CD4-positive, alpha-beta memory T cell (primary cell): ENCODE results near the gene IQGAP2. TPM values are rescaled to one million over a fixed set of nuclear protein-coding genes. Genes with fewer than 3 reads are reported as not detected.

Source experiments
- CTCF ChIA-PET: fragments of 350-600 bp; sonication (Branson Sonifier 250); formaldehyde crosslinking; loops from one replicate; lab custom pipeline; 2021; ENCODE audit warnings: inconsistent platforms; ENCODE audit not compliant: partially characterized antibody; lab: Charles Lee
- POLR2A ChIA-PET: fragments of 350-600 bp; sonication (Branson Sonifier 250); formaldehyde crosslinking; loops from one replicate; lab custom pipeline; 2021; ENCODE audit not compliant: partially characterized antibody; lab: Charles Lee
- DNase-seq, 5 donors: peaks; one replicate each; pipeline versions ENCODE4 v3.0.0 to v3.0.0-alpha.2; 2020 to 2022; ENCODE audit warnings: mixed read lengths in 1 of 5
- H3K27ac ChIP-seq: one replicate; pipeline ENCODE4 v1.7.0; 2013; ENCODE audit warnings: low read depth, low read length
- H3K27me3 ChIP-seq: 2 replicates; pipeline ENCODE4 v1.7.0; 2013; ENCODE audit warnings: mild to moderate bottlenecking, low read length, moderate library complexity; ENCODE audit not compliant: insufficient read depth
- H3K36me3 ChIP-seq: 2 replicates; pipeline ENCODE4 v1.7.0; 2013; ENCODE audit warnings: mild to moderate bottlenecking, low read length, moderate library complexity; ENCODE audit not compliant: insufficient read depth
- H3K4me1 ChIP-seq: 2 replicates; pipeline ENCODE4 v1.7.0; 2013; ENCODE audit warnings: mild to moderate bottlenecking, low read length, moderate library complexity; ENCODE audit not compliant: insufficient read depth
- H3K4me3 ChIP-seq, 2 donors: one replicate each; pipeline ENCODE4 v1.7.0; 2013; ENCODE audit warnings: low read length in 2 of 2, mild to moderate bottlenecking in 1 of 2
- H3K9me3 ChIP-seq, 2 donors: one replicate each; pipeline ENCODE4 v1.7.0; 2013; ENCODE audit warnings: low read length in 2 of 2, control low read depth in 1 of 2; ENCODE audit not compliant: control insufficient read depth in 1 of 2
- H3K27ac Mint-ChIP-seq, 7 donors: one replicate each; pipeline ENCODE4 v1.8.0; 2020 to 2021; ENCODE audit warnings: mixed read lengths in 7 of 7, mild to moderate bottlenecking in 6 of 7, inconsistent platforms in 3 of 7, moderate library complexity in 3 of 7
- H3K27me3 Mint-ChIP-seq, 2 donors: one replicate each; pipeline ENCODE4 v1.8.0; 2020 to 2021; ENCODE audit warnings: mixed read lengths in 2 of 2
- H3K36me3 Mint-ChIP-seq, 2 donors: one replicate each; pipeline ENCODE4 v1.8.0; 2020 to 2021; ENCODE audit warnings: mixed read lengths in 2 of 2, inconsistent platforms in 1 of 2, mild to moderate bottlenecking in 1 of 2
- H3K4me1 Mint-ChIP-seq, 4 donors: one replicate each; pipeline ENCODE4 v1.8.0; 2020 to 2021; ENCODE audit warnings: mixed read lengths in 4 of 4, mild to moderate bottlenecking in 1 of 4
- H3K4me3 Mint-ChIP-seq, 8 donors: one replicate each; pipeline ENCODE4 v1.8.0; 2020 to 2021; ENCODE audit warnings: mixed read lengths in 8 of 8, mild to moderate bottlenecking in 7 of 8, moderate library complexity in 6 of 8, inconsistent platforms in 3 of 8
- H3K9me3 Mint-ChIP-seq, 8 donors: one replicate each; pipeline ENCODE4 v1.8.0; 2020 to 2021; ENCODE audit warnings: mixed read lengths in 8 of 8, mild to moderate bottlenecking in 5 of 8, inconsistent platforms in 3 of 8, moderate library complexity in 1 of 8
- intact Hi-C: fragments of 100-400 bp; cut with micrococcal nuclease; formaldehyde crosslinking; loops from one replicate; pipeline ENCODE4 v1.15.1; 2023
- polyA plus RNA-seq, 2 donors: library from polyadenylated mRNA; unstranded; fragments of 300-500 nt; fragmentation: Illumina TruSeq; gene quantifications; one replicate each; pipeline ENCODE4 v1.2.3, GENCODE V29; 2021
- total RNA-seq, 2 experiments: library from RNA; stranded (reverse); gene quantifications; one replicate each; pipeline ENCODE4 v1.2.3, GENCODE V29; 2021

The IQGAP2 gene
- total and polyA plus RNA-seq, 4 experiments from 2014 or later, result 24.7 to 126 (median 98.5) TPM

DNA sequence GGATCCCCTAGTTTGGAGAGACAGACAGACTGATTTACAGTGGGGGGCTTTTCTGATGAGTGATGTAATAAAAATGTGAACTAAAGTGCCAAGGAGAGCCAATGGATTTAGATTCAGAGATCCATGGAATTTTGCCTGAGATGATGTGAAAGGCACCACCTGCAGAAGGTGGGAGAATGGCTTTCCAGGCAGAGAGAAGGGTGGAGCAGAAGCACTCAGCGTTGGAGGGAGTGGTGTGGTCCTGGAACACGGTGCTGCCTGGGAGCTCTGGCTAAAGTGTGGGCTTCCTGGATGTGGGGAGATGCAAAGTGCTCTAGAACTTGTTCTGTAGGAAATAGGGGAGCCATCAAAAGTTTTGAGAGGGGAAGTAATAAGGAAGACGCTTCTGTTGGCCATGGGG is 57.0 kb downstream of the IQGAP2 start:
- Mint-ChIP-seq H3K27ac (peak overlapping the region in 3 of 7 donors; percentile 25 to 76 (median 62)), H3K9me3 (no peaks in the 10 kb centered on the region), H3K4me3 (peak overlapping the region in 1 of 8 donors; percentile 31), H3K4me1 (peaks cover 42 to 72% (median 61%) of the 10 kb centered on the region in 4 donors), H3K27me3 (no peaks in the 10 kb centered on the region), H3K36me3 (peaks cover 46 to 52% of the 10 kb centered on the region in 2 donors)
- CTCF ChIA-PET, result interaction anchor here (1.2 to 1.6 kb wide), 3 partner anchors 11 to 83 kb away, joined by 3 to 4 read pairs (median 3); no protein-coding TSS in a partner anchor
- H3K4me3 ChIP-seq, result no peak overlapping the region
- H3K36me3 ChIP-seq, result peaks cover 13% of the 10 kb centered on the region
- H3K9me3 ChIP-seq, result no peaks in the 10 kb centered on the region
- H3K4me1 ChIP-seq, result peaks cover 35% of the 10 kb centered on the region
- POLR2A ChIA-PET, result interaction anchor here (2.1 kb wide), 1 partner anchor 14 kb away, joined by 5 read pairs; no protein-coding TSS in a partner anchor
- DNase-seq, result no peak
- no peaks in the 10 kb centered on the region for H3K27me3 ChIP-seq
- H3K27ac ChIP-seq, result no peak overlapping the region
- intact Hi-C loops, result no loop called here

DNA sequence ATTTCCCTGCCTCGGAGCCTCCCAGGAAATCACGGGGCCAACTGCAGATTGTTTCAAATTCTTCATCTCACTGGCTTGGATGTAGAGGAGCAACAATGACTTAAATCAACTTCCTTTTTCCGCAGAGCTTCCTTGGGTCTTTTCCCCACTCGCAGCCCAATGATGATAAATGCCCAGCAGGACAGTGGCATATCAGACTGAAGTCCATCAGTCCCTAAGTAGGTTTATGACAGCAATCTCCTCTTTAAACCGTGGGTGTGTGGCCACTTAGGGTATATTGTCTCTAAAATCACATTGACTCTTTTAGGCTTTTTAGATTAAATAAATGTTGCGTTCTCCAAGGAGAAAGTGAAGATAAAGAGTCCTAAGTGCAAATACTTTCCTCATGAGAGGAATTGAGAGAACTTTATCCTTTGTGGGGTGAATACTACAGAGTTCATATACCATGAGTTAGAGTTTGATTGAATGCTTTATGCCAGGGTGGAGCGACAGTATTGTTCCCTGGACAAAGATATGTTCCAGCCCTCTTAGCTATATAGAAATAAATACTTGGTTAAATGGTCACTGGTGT is 59.1 kb downstream of the IQGAP2 start:
- H3K4me3 Mint-ChIP-seq, result no peak overlapping the region
- intact Hi-C loops, result no loop called here
- peaks cover 13% of the 10 kb centered on the region for H3K36me3 ChIP-seq
- peak overlapping the region in 2 of 7 donors; percentile 29 to 79 for H3K27ac Mint-ChIP-seq
- no peaks in the 10 kb centered on the region for H3K9me3 Mint-ChIP-seq
- H3K9me3 ChIP-seq, result no peaks in the 10 kb centered on the region
- no peaks in the 10 kb centered on the region for H3K27me3 ChIP-seq
- DNase-seq, result no peak
- no peaks in the 10 kb centered on the region for H3K27me3 Mint-ChIP-seq
- H3K27ac ChIP-seq, result no peak overlapping the region
- peaks cover 29% of the 10 kb centered on the region for H3K4me1 ChIP-seq
- H3K4me3 ChIP-seq, result no peak overlapping the region
- peaks cover 51 to 54% of the 10 kb centered on the region in 2 donors for H3K36me3 Mint-ChIP-seq
- ChIA-PET POLR2A (interaction anchor here (0.7 to 1.6 kb wide), 2 partner anchors 11 to 12 kb away, joined by 3 to 5 read pairs; no protein-coding TSS in a partner anchor), CTCF (interaction anchor here (0.7 kb wide), 1 partner anchor 31 kb away, joined by 3 read pairs; no protein-coding TSS in a partner anchor)
- H3K4me1 Mint-ChIP-seq, result peaks cover 42 to 69% (median 57%) of the 10 kb centered on the region in 4 donors

DNA sequence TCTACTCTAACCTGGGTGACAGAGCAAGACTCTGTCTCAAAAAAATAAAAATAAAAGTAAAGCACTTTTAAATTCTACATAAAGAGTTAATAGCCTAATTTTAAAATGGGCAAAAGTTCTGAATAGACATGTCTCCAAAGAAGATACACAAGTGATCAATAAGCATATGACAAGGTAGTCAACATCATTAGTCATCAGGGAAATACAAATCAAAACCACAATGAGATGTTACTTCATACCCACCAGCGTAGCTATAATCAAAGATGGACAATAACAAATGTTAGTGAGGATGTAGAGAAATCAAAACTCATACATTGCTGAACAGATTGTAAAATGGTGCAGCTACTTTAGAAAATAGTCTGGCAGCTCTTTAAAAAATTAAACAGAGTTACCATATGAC is 64.1 kb downstream of the IQGAP2 start:
- intact Hi-C loops, result loop anchor here (5.0 kb wide), 1 partner anchor 45 kb away; no protein-coding TSS in a partner anchor
- no peak for DNase-seq
- Histone ChIP-seq H3K27ac (no peak overlapping the region), H3K4me3 (no peak overlapping the region), H3K9me3 (no peaks in the 10 kb centered on the region), H3K36me3 (peaks cover 6% of the 10 kb centered on the region), H3K4me1 (peaks cover 54% of the 10 kb centered on the region), H3K27me3 (no peaks in the 10 kb centered on the region)
- H3K36me3 Mint-ChIP-seq, result peaks cover 40 to 51% of the 10 kb centered on the region in 2 donors
- no peaks in the 10 kb centered on the region for H3K27me3 Mint-ChIP-seq
- peak overlapping the region in 6 of 7 donors; percentile 63 to 92 (median 76) for H3K27ac Mint-ChIP-seq
- CTCF ChIA-PET, result interaction anchor here (0.8 to 1.2 kb wide), 3 partner anchors 11 to 75 kb away, joined by 3 to 4 read pairs (median 3); partner anchors contain the start of gene IQGAP2
- POLR2A ChIA-PET, result interaction anchor here (1.3 to 8.6 kb wide), 2 partner anchors 63 to 80 kb away, joined by 3 to 87 read pairs; partner anchors contain the start of gene IQGAP2
- H3K9me3 Mint-ChIP-seq, result no peaks in the 10 kb centered on the region
- H3K4me3 Mint-ChIP-seq, result peak overlapping the region in 1 of 8 donors; percentile 8
- H3K4me1 Mint-ChIP-seq, result peaks cover 47 to 73% (median 60%) of the 10 kb centered on the region in 4 donors

- no peaks in the 10 kb centered on the region for H3K9me3 ChIP-seq
- POLR2A ChIA-PET, result interaction anchor here (5.8 to 8.6 kb wide), 2 partner anchors 65 to 75 kb away, joined by 56 to 87 read pairs; partner anchors contain the start of gene IQGAP2
- Mint-ChIP-seq H3K27ac (peak overlapping the region; percentile 70 to 92 (median 80)), H3K36me3 (peaks cover 34 to 38% of the 10 kb centered on the region in 2 donors), H3K4me1 (peaks cover 57 to 88% (median 72%) of the 10 kb centered on the region in 4 donors), H3K9me3 (peaks cover 0 to 3% (median 0%) of the 10 kb centered on the region in 8 donors), H3K27me3 (no peaks in the 10 kb centered on the region), H3K4me3 (peak overlapping the region in 5 of 8 donors; percentile 2 to 47 (median 44))
- no peak overlapping the region for H3K4me3 ChIP-seq
- H3K27ac ChIP-seq, result no peak overlapping the region
- intact Hi-C loops, result loop anchor here (5.0 kb wide), 1 partner anchor 47 kb away; no protein-coding TSS in a partner anchor
- H3K36me3 ChIP-seq, result no peaks in the 10 kb centered on the region
- CTCF ChIA-PET, result interaction anchor here (1.2 kb wide), 1 partner anchor 7 kb away, joined by 4 read pairs; no protein-coding TSS in a partner anchor
- DNase-seq, result no peak
- peaks cover 70% of the 10 kb centered on the region for H3K4me1 ChIP-seq
- no peaks in the 10 kb centered on the region for H3K27me3 ChIP-seq
Observed at GRCh38 chr5:76468635-76469425, 65.7 kb downstream of the IQGAP2 start.

DNA sequence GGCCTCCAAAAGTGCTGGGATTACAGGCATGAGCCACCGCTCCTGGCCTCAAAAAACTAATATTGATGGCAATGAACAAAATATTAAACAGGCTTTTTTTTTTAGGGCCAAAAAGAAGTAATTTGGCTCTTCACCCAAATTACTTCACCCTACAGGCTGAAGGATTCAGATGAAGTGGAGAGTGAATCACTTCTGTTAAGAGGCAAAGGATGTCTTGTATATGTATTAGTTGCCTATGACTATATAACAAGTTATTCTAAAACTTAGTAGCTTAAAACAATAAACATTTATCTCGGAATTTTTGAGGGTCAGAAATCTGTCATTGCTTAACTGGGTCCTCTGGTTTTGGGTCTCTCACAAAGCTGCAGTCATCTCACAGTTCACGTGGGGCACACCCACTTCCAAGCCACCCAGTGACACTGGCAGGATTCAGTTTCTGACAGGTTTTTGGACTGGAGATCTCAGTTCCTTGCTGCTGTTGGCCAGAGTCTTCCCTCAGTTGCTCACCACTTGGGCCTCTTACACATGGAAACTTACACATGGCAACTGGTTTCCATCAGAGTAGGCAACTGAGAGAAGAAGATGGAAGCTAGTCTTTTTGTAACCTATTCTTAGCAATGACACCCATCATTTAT is 66.7 kb downstream of the IQGAP2 start:
- peak overlapping the region; percentile 71 to 92 (median 77) for H3K27ac Mint-ChIP-seq
- H3K27me3 Mint-ChIP-seq, result no peaks in the 10 kb centered on the region
- peaks cover 60 to 93% (median 78%) of the 10 kb centered on the region in 4 donors for H3K4me1 Mint-ChIP-seq
- Histone ChIP-seq H3K4me1 (peaks cover 80% of the 10 kb centered on the region), H3K4me3 (no peak overlapping the region), H3K27me3 (no peaks in the 10 kb centered on the region), H3K27ac (no peak overlapping the region), H3K9me3 (no peaks in the 10 kb centered on the region), H3K36me3 (no peaks in the 10 kb centered on the region)
- POLR2A ChIA-PET, result interaction anchor here (1.1 to 8.6 kb wide), 5 partner anchors 11 to 78 kb away, joined by 3 to 87 read pairs (median 7); partner anchors contain the start of gene IQGAP2
- peaks cover 28 to 29% of the 10 kb centered on the region in 2 donors for H3K36me3 Mint-ChIP-seq
- CTCF ChIA-PET, result interaction anchor here (0.7 to 1.6 kb wide), 3 partner anchors 8 to 131 kb away, joined by 3 to 4 read pairs (median 3); no protein-coding TSS in a partner anchor
- DNase-seq, result no peak
- peaks cover 0 to 3% (median 0%) of the 10 kb centered on the region in 8 donors for H3K9me3 Mint-ChIP-seq
- intact Hi-C loops, result loop anchor here (5.0 kb wide), 2 partner anchors 47 to 142 kb away; no protein-coding TSS in a partner anchor
- H3K4me3 Mint-ChIP-seq, result peak overlapping the region in 1 of 8 donors; percentile 12

- no peaks in the 10 kb centered on the region for H3K9me3 ChIP-seq
- Mint-ChIP-seq H3K4me3 (peak overlapping the region in 5 of 8 donors; percentile 1 to 74 (median 45)), H3K36me3 (peaks cover 23 to 28% of the 10 kb centered on the region in 2 donors), H3K27me3 (no peaks in the 10 kb centered on the region), H3K27ac (peak overlapping the region; percentile 63 to 99 (median 92)), H3K9me3 (peaks cover 0 to 3% (median 0%) of the 10 kb centered on the region in 8 donors), H3K4me1 (peaks cover 69 to 98% (median 84%) of the 10 kb centered on the region in 4 donors)
- ChIA-PET POLR2A (interaction anchor here (0.8 to 8.6 kb wide), 5 partner anchors 12 to 164 kb away, joined by 3 to 87 read pairs (median 7); partner anchors contain the start of gene IQGAP2), CTCF (interaction anchor here (0.6 to 3.8 kb wide), 6 partner anchors 12 to 145 kb away, joined by 3 to 22 read pairs (median 4); partner anchors contain the start of gene IQGAP2)
- H3K27me3 ChIP-seq, result no peaks in the 10 kb centered on the region
- peaks cover 92% of the 10 kb centered on the region for H3K4me1 ChIP-seq
- H3K4me3 ChIP-seq, result no peak overlapping the region
- intact Hi-C loops, result loop anchor here (5.0 kb wide), 1 partner anchor 144 kb away; no protein-coding TSS in a partner anchor
- DNase-seq, result no peak
- no peaks in the 10 kb centered on the region for H3K36me3 ChIP-seq
- H3K27ac ChIP-seq, result no peak overlapping the region
Observed at GRCh38 chr5:76470976-76471375, 67.9 kb downstream of the IQGAP2 start.
